Smooth muscle cell (in vitro differentiated cells): ENCODE data around the gene CAMK2G. TPM values are rescaled to one million over a fixed set of nuclear protein-coding genes. Genes with fewer than 3 reads are reported as not detected.

Source experiments
- DNase-seq: peaks from one replicate; lab custom pipeline; 2025; ENCODE audit not compliant: unreplicated experiment; lab: John Stamatoyannopoulos, UW
- H2AFZ ChIP-seq: fragments of 200-600 bp; sonication (generic); 2 replicates; pipeline ENCODE4 v1.6.0; 2016; ENCODE audit warnings: antibody characterized with exemption, low read depth, mild to moderate bottlenecking
- H3F3A ChIP-seq: fragments of 200-600 bp; sonication (generic); 2 replicates; pipeline ENCODE4 v1.6.0; 2017; ENCODE audit warnings: antibody characterized with exemption, low read depth
- H3K27ac ChIP-seq: fragments of 200-600 bp; sonication (generic); 2 replicates; pipeline ENCODE4 v1.5.1; 2016; ENCODE audit warnings: low read depth, mild to moderate bottlenecking
- H3K27me3 ChIP-seq: fragments of 200-600 bp; sonication (generic); 2 replicates; pipeline ENCODE4 v1.6.1; 2016; ENCODE audit warnings: low read depth, mild to moderate bottlenecking
- H3K36me3 ChIP-seq: fragments of 200-600 bp; sonication (generic); 2 replicates; pipeline ENCODE4 v1.5.1; 2016; ENCODE audit warnings: low read depth
- H3K4me1 ChIP-seq: fragments of 200-600 bp; sonication (generic); 2 replicates; pipeline ENCODE4 v1.5.1; 2016; ENCODE audit warnings: low read depth
- H3K4me2 ChIP-seq: fragments of 200-600 bp; sonication (generic); 2 replicates; pipeline ENCODE4 v1.6.0; 2016; ENCODE audit warnings: mild to moderate bottlenecking
- H3K4me3 ChIP-seq: fragments of 200-600 bp; sonication (generic); 2 replicates; pipeline ENCODE4 v1.5.1; 2016; ENCODE audit warnings: mild to moderate bottlenecking
- H3K79me2 ChIP-seq: fragments of 200-600 bp; sonication (generic); 2 replicates; pipeline ENCODE4 v1.6.0; 2016; ENCODE audit warnings: low read depth, mild to moderate bottlenecking
- H3K9ac ChIP-seq: fragments of 200-600 bp; sonication (generic); 2 replicates; pipeline ENCODE4 v1.6.0; 2016; ENCODE audit warnings: low read depth
- H3K9me3 ChIP-seq: fragments of 200-600 bp; sonication (generic); replicated peaks from 2 replicates; pipeline ENCODE4 v1.5.1; 2016; ENCODE audit warnings: low read depth
- H4K20me1 ChIP-seq: fragments of 200-600 bp; sonication (generic); 2 replicates; pipeline ENCODE4 v1.6.0; 2016; ENCODE audit warnings: low read depth
- CTCF ChIP-seq: fragments of 200-600 bp; sonication (generic); IDR thresholded peaks from 2 replicates; pipeline ENCODE4 v1.5.1; 2017; ENCODE audit warnings: borderline replicate concordance, mild to moderate bottlenecking, antibody characterized with exemption; ENCODE audit not compliant: insufficient read depth, poor library complexity, severe bottlenecking
- WGBS: methylation state at CpG from one replicate; pipeline ENCODE4 v1.1.7; 2016; ENCODE audit warnings: low lambda C conversion rate; 5-methylcytosine and 5-hydroxymethylcytosine counted together
- polyA plus RNA-seq: library from polyadenylated mRNA; unstranded; fragments of >200 nt; fragmentation: Nextera tagmentation; extraction: Ambion mirVana; gene quantifications from 2 replicates; pipeline ENCODE4 v1.2.1, GENCODE V29; 2016
- total RNA-seq: library from RNA; depleted of rRNA; stranded (reverse); fragments of >200 nt; gene quantifications from 2 replicates; pipeline ENCODE4 v1.2.3, GENCODE V29; 2014

CAMK2G gene
- total and polyA plus RNA-seq, 2 experiments from 2014 or later = 2.2 to 10.8 TPM

GRCh38 chr10:73858013-73858708 lies 16.2 kb downstream of the CAMK2G start:
- no peaks in the 10 kb centered on the region for H3K27me3 ChIP-seq
- H2AFZ ChIP-seq = no peak overlapping the region
- no peak for TF ChIP-seq CTCF
- H4K20me1 ChIP-seq = peaks cover 4% of the 10 kb centered on the region
- H3K4me3 ChIP-seq = no peak overlapping the region
- H3K9ac ChIP-seq = no peak overlapping the region
- H3K9me3 ChIP-seq = no peaks in the 10 kb centered on the region
- no peaks in the 10 kb centered on the region for H3K79me2 ChIP-seq
- H3K27ac ChIP-seq = no peak overlapping the region
- H3F3A ChIP-seq = no peaks in the 10 kb centered on the region
- H3K4me2 ChIP-seq = no peak overlapping the region
- H3K4me1 ChIP-seq = no peaks in the 10 kb centered on the region
- no peaks in the 10 kb centered on the region for H3K36me3 ChIP-seq
- WGBS = 92% methylated on average over 12 of the region's 12 CpGs
- DNase-seq = no peak

GRCh38 chr10:73857446-73857845 lies 16.9 kb downstream of the CAMK2G start:
- no peak overlapping the region for H3K27ac ChIP-seq
- peaks cover 4% of the 10 kb centered on the region for H4K20me1 ChIP-seq
- no peak overlapping the region for H3K9ac ChIP-seq
- WGBS = 94% methylated on average over 10 of the region's 10 CpGs
- no peaks in the 10 kb centered on the region for H3F3A ChIP-seq
- no peak for DNase-seq
- TF ChIP-seq CTCF = no peak
- no peaks in the 10 kb centered on the region for H3K4me1 ChIP-seq
- no peak overlapping the region for H3K4me2 ChIP-seq
- no peak overlapping the region for H3K4me3 ChIP-seq
- no peaks in the 10 kb centered on the region for H3K9me3 ChIP-seq
- H3K79me2 ChIP-seq = no peaks in the 10 kb centered on the region
- no peaks in the 10 kb centered on the region for H3K27me3 ChIP-seq
- H3K36me3 ChIP-seq = no peaks in the 10 kb centered on the region
- no peak overlapping the region for H2AFZ ChIP-seq

GRCh38 chr10:73856261-73856660 lies 18.1 kb downstream of the CAMK2G start:
- Histone ChIP-seq H3K27ac (no peak overlapping the region), H4K20me1 (peaks cover 4% of the 10 kb centered on the region), H3K4me3 (no peak overlapping the region), H3K36me3 (no peaks in the 10 kb centered on the region), H3K4me1 (no peaks in the 10 kb centered on the region), H3K79me2 (no peaks in the 10 kb centered on the region), H3K27me3 (no peaks in the 10 kb centered on the region), H3F3A (no peaks in the 10 kb centered on the region), H3K9ac (no peak overlapping the region), H3K4me2 (no peak overlapping the region), H2AFZ (no peak overlapping the region), H3K9me3 (no peaks in the 10 kb centered on the region)
- TF ChIP-seq CTCF = no peak
- WGBS = 96% methylated on average over 8 of the region's 8 CpGs
- no peak for DNase-seq

GRCh38 chr10:73855413-73855812 lies 18.9 kb downstream of the CAMK2G start:
- Histone ChIP-seq H4K20me1 (peaks cover 4% of the 10 kb centered on the region), H3K36me3 (no peaks in the 10 kb centered on the region), H3F3A (no peaks in the 10 kb centered on the region), H3K27ac (no peak overlapping the region), H3K4me2 (no peak overlapping the region), H3K27me3 (no peaks in the 10 kb centered on the region), H3K79me2 (no peaks in the 10 kb centered on the region), H3K4me1 (peaks cover 5% of the 10 kb centered on the region), H3K9me3 (no peaks in the 10 kb centered on the region), H3K9ac (no peak overlapping the region), H3K4me3 (no peak overlapping the region), H2AFZ (no peak overlapping the region)
- TF ChIP-seq CTCF = no peak
- no peak for DNase-seq
- WGBS = 88% methylated on average over 4 of the region's 4 CpGs
